NCI-H128 (cell line): ENCODE data around the gene SPOCK2.

Source experiments
- DNase-seq: peaks from one replicate; lab custom pipeline; 2025; ENCODE audit not compliant: unreplicated experiment; lab: John Stamatoyannopoulos, UW

Gene SPOCK2

DNA sequence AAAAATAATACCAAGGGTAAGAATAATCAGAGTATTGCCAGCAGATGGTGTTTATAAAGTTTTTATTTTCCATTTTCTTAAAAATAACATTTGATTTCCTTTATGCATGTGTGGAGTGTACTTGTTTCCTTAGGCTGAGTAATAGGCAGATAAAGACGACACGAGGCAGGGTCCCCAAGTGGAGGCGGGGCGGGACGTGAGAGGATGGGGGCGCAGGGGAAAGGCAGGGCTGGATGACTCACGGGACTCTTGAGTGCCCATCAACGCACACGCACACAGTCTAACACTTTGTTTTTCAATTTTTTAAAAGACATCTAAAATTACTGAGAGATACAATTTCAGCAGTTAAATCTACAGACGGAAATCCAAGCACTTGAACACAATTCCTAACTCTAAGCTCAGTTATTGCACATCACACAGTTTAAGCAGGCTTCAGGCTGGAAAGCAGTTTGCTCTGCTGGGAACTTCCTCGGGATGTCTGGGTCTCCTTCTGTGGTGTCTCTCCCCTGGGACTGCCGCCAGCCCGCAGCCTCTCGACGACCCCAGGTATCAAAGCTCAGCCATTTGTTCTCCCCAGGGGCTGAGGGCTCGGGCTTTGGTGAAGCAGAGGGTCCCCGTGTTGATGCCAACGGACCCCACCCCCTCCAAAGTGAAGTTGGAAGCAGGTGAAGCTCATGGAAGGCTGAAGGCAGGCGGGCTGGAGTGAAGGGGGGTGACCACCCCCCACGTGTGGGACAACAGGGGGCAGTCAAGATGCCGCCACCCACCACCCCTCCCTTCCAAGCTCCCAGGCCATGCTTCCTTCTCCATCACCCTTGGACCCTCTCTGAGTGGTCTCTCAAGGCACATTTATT, 29.1 kb downstream of the SPOCK2 start:
- DNase-seq, result no peak

DNA sequence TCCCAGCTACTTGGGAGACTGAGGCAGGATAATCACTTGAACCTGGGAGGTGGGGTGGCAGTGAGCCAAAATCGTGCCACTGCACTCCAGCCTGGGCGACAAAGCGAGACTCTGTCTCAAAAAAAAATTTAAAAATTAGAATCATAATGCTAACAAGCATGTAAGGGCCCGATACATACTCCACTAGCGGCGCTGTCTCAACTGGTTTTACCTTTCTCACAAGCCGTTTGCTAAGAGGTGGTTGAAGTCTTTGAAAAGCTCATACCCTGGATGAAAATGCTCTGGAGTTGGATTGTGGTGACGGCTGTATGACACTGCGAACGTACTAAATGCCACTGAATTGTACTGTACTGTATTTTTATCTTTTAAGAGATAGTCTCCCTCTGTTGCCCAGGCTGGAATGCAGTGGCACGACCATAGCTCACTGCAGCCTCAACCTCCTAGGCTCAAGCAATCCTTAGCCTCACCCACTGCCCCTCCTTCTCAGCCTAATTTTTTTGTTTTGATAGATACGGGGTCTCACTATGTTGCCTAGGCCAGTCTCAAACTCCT, 29.9 kb downstream of the SPOCK2 start:
- DNase-seq, result no peak

GRCh38 chr10:72056932-72057751, 31.2 kb downstream of the SPOCK2 start:
- DNase-seq, result no peak

DNA sequence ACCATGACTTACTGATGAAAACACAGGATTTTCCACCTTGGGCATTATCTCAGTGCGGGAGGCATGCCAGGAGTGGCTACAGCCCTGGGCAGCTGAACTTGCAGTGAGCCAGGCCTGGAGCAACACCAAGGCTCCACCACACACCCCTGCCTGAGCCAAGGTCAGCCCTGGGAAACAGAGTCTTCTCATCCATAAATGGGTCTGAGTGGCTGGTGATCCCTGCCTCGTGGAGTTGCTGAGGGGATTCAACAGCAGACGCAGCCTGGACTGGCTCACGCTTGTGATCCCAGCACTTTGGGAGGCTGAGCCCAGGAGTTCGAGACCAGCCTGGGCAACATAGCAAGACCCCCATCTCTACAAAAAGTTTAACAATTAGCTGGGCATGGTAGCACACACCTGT, 32.2 kb downstream of the SPOCK2 start:
- no peak for DNase-seq

- no peak for DNase-seq
Observed at GRCh38 chr10:72053690-72054089, 34.7 kb downstream of the SPOCK2 start.

GRCh38 chr10:72050873-72051272, 37.5 kb downstream of the SPOCK2 start:
- DNase-seq, result no peak

- no peak for DNase-seq
Observed at GRCh38 chr10:72049969-72050781, 38.2 kb downstream of the SPOCK2 start.

GRCh38 chr10:72049472-72049871, 38.9 kb downstream of the SPOCK2 start:
- no peak for DNase-seq

GRCh38 chr10:72048450-72049124, 39.8 kb downstream of the SPOCK2 start:
- DNase-seq, result peak; percentile 89

DNA sequence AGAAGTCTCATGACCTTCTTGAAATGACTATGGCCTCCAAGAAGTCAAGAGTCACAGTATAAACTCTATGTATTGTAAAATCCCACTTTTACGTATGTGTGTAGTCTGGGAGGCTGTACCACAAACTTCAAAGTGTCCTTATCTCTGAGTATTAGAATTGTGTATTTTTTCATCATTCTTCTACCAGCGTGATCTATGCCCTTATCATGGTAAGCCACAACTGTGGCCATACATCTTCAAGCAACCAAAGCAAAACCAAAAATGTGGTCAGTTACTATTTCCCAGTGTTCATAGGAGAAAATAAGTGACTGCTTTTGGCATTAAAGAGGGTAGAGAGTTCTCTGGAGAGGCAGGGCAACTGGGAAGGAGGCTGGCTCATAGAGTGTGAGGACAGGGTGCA, 42.8 kb downstream of the SPOCK2 start:
- no peak for DNase-seq

GRCh38 chr10:72044417-72045041, 43.8 kb downstream of the SPOCK2 start:
- no peak for DNase-seq

GRCh38 chr10:72043016-72043834, 45.1 kb downstream of the SPOCK2 start:
- DNase-seq, result no peak

- no peak for DNase-seq
Observed at GRCh38 chr10:72041491-72041890, 46.9 kb downstream of the SPOCK2 start.

- DNase-seq, result no peak
Observed at GRCh38 chr10:72039377-72039776, 49.0 kb downstream of the SPOCK2 start.

- DNase-seq, result no peak
Observed at GRCh38 chr10:72038458-72039001, 49.8 kb downstream of the SPOCK2 start.

DNA sequence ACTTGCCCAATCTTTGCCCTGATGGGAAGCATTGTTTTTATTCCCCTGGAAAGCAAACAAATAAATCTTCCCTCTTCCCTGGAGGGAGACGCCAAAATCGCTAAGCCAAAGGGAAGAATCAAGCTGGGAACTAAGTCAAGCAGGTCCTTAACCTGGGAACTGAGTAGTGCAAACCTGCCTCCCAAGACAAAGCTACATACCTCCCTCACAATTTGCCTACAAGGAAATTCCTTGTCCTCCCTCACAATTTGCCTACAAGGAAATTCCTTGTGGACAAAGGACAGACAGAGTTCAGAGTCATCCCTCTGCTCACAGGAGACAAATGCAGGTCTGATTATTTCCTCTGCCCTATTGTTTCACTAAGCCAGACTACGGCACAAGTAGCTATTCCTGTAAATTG, 50.5 kb downstream of the SPOCK2 start:
- no peak for DNase-seq

GRCh38 chr10:72037266-72037665, 51.1 kb downstream of the SPOCK2 start:
- no peak for DNase-seq

DNA sequence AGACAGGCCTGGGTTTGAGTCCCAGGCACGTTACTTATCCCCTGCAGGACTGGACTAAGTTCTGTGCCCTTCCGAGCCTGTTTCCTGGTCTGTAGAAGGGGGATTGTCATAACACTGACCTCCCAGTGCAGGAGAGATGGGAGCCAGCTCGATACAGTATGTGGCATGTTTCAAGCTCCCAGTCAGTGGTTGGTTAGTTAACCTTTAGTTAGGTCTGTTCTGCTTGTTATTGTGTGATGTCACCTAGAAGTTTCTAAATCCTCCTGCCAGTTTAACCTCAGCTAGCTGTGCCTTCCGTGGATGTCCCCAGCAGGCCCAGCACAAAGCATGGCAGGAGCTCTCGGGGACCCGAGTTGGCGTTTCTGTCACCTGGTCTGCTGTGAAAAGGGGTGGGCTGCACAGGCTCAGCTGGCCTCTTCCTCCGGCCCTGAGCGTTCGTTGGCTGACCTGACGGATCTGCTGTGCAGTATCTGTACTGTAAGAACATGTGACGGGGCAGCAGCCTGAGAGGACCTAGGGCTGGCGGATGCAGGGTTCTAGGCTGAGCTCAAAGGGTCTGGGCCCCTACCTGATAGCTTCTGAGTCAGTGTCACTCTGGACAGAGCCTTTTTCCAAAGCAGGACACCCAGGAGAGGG, 53.0 kb downstream of the SPOCK2 start:
- no peak for DNase-seq
